Adrenal gland (tissue), 5 donors: ENCODE data around the gene ANP32E.

Experiments used
- POLR2A ChIP-seq, 2 donors: fragments of 450-650 bp; IDR thresholded peaks; one replicate each; pipeline ENCODE4 v1.6.1; 2017; ENCODE audit warnings: antibody characterized with exemption in 2 of 2, mild to moderate bottlenecking in 2 of 2, moderate library complexity in 1 of 2
- TF ChIP-seq, protein P1 (sequence below), 6 experiments: fragments of 450-650 bp in 4 of 6; fragments of 200-600 bp in 2 of 6; sonication (generic) in 1 of 6; IDR thresholded peaks; 1 replicate in 5 of 6; 2 replicates in 1 of 6; pipeline versions ENCODE4 v1.5.1 to v1.8.0; 2016 to 2021; ENCODE audit warnings: antibody characterized with exemption in 6 of 6, mild to moderate bottlenecking in 2 of 6, moderate library complexity in 1 of 6
- donor health status: DM: no; HTN: no; CAD: no.

DNA sequence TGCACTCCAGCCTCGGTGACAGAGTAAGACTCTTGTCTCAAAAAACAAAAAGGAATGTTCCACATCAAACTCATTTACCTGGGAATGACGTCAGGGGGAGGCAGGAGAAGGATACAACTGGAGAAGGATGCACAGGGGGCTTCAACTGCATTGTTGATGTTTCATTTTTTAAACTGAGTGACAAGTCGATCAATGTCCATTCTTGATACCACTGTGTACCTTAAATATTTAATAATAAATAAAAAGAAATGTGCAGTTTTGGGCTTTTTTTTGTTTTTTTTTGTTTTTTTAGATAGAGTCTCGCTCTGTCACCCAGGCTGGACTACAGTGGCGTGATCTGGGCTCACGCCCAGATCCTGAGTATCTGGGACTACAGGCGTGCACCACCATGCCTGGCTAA is 50.4 kb downstream of the ANP32E start:
- TF ChIP-seq, protein P1, sequence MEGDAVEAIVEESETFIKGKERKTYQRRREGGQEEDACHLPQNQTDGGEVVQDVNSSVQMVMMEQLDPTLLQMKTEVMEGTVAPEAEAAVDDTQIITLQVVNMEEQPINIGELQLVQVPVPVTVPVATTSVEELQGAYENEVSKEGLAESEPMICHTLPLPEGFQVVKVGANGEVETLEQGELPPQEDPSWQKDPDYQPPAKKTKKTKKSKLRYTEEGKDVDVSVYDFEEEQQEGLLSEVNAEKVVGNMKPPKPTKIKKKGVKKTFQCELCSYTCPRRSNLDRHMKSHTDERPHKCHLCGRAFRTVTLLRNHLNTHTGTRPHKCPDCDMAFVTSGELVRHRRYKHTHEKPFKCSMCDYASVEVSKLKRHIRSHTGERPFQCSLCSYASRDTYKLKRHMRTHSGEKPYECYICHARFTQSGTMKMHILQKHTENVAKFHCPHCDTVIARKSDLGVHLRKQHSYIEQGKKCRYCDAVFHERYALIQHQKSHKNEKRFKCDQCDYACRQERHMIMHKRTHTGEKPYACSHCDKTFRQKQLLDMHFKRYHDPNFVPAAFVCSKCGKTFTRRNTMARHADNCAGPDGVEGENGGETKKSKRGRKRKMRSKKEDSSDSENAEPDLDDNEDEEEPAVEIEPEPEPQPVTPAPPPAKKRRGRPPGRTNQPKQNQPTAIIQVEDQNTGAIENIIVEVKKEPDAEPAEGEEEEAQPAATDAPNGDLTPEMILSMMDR (IDR thresholded peaks at IDR 0.05): no peak
- TF ChIP-seq POLR2A (IDR thresholded peaks at IDR 0.05): no peak
